Stimulated activated CD8-positive, alpha-beta memory T cell treated with anti-CD3 and anti-CD28 coated beads, Interleukin-7, amount 100 ng/mL, for 24 hours (primary cell): ENCODE measurements around the gene PUS1.
"Not testable (repeated sequence)": the region's sequence is repeated elsewhere in the genome, so short reads cannot be mapped to it uniquely, and the experiment has no call there.

Experiments
- DNase-seq: peaks from one replicate; pipeline ENCODE4 v3.0.0-alpha.2; 2020; ENCODE audit warnings: low read depth

Gene PUS1

GRCh38 chr12:131960590-131961325 lies 31.7 kb downstream of the PUS1 start:
- not testable (repeated sequence) for DNase-seq

- not testable (repeated sequence) for DNase-seq
These were observed 32.3 kb downstream of the PUS1 start for GRCh38 chr12:131961328-131961727.

GRCh38 chr12:131962069-131962468 lies 33.0 kb downstream of the PUS1 start:
- no peak for DNase-seq

- no peak for DNase-seq
These were observed 34.3 kb downstream of the PUS1 start for GRCh38 chr12:131963381-131963780.

DNA sequence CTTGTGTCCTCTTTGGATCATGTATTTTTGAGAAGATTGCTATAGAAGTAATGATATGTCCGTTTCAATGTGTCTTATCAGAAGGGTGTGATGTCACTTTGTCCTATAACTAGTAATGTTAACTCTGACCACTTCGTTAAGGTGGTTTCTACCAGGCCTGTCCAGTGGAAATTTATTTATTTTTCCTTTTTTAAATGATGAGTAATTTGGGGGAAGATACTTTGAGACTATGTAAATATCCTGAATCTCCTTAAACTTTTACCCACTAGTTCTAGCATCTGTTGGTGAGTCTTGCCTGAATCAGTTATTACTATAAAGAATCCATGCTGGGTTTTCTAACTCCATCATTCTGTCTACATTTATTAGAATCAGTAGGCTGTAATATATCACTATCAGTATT lies 36.0 kb downstream of the PUS1 start:
- no peak for DNase-seq

DNA sequence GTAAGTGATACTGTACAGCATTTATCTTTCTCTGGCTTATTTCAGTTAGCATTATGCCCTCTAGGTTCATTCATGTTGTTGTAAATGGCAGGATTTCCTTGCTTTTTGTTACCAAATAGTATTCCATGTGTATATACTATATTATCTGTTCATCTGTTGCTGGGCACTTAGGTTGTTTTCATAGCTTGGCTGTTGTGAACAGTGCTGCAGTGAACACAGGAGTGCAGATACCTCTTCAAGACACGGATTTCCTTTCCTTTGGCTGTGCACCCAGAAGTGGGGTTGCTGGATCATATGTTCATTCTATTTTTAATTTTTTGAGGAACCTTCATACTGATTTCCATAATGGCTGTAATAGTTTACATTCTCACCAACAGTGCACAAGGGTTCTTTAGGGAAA lies 42.1 kb downstream of the PUS1 start:
- no peak for DNase-seq

- no peak for DNase-seq
These were observed 46.2 kb downstream of the PUS1 start for GRCh38 chr12:131975228-131975627.

DNA sequence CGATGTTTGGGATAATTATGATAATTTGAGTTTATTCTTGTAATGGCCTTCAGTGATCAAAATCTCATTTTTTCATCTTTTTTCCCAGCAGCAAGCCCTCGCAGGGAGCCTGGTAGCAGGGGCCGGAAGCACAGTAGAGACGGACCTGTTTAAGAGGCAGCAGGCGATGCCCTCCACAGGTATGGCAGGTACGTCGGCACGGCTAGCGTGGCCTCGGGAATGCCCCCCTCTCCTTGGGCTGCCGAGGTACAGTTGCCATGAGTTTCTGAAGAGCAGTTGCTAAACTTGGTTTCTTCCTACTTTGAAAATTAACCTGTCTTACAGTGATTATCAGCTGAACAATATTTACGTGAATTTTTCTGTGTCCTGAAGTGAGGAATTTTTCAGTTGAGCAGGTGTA lies 50.5 kb downstream of the PUS1 start:
- DNase-seq: no peak

DNA sequence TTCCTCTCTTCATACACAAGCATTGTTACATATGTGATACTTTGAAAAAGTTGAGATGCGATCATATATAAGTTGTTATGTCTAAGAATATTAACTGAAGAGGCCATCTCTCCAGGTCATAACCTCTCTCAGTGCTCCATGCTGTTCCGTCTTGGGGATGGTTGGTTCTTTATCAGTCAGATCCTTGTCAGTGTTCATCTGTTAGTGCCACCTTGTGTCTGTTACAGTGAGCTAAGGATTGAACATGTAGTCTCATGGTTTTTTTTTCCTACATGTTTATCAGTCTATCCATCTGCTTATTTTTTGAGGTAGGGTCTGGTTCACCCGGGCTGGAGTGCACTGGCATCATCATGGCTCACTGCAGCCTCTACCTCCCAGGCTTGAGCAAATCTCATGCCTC lies 51.2 kb downstream of the PUS1 start:
- no peak for DNase-seq

DNA sequence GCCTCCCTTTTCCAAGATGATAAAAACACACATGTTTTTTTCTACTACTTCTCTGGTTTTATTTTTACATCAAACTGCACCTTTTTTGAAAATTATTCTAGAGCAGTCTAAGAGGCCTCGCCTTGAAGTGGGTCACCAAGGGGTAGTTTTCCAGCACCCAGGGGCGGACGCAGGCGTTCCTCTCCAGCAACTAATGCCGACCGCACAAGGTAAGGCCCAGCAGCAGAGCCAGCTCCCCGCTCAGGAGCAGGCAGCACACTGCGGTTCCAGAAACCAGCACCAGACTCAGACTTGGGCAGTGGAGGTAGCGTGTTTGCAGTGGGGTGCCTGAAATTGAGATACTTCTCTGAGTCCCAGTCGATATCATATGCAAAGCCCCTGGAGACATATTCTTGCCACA lies 52.3 kb downstream of the PUS1 start:
- no peak for DNase-seq

DNA sequence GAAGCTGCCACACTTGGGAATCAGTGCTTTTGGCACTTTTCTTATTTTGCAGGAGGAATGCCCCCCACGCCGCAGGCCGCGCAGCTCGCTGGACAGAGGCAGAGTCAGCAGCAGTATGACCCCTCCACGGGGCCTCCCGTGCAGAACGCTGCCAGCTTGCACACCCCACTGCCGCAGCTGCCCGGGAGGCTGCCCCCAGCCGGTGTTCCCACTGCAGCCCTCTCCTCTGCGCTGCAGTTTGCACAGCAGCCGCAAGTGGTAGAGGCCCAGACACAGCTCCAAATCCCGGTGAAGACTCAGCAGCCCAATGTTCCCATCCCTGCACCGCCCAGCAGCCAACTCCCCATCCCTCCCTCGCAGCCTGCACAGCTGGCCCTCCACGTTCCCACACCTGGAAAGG lies 53.0 kb downstream of the PUS1 start:
- DNase-seq: no peak

DNA sequence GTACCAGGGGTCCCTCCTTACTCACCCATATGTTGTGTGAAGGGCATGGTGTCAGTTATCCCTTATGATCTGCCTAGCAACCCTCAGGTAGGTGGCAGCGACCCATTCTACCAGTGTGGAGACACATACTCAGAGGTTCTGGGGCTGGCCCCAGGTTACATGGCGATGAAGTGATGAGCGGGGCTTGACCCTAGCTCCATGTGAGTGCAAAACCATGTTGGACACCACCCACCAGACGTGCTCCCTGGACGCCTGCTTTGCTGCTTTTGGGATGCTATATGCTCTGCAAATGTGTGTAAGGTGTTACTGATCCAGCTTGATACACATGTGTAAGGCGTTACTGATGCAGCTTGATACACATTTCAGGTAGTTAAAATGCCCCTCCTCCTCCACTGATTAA lies 54.0 kb downstream of the PUS1 start:
- no peak for DNase-seq

- no peak for DNase-seq
These were observed 54.5 kb downstream of the PUS1 start for GRCh38 chr12:131983554-131983953.

DNA sequence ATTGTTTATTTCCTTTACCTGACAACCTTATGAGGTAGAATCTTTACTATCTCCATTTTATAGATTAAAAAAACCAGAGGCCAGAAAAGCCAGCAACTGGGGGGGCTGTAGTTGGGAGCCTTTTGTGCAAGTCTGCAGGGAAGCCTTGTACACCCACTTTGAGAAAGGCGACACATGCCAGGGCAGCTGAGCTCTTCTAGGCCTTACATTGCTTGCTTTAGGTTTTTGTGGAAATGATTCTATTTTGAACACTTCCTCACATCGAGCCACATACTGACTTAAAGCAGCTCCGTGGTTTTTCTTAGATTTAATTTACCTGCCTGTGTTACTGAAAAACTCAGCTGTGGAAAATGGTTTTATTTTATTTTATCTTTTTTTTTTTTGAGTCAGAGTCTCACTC lies 55.3 kb downstream of the PUS1 start:
- DNase-seq: no peak

DNA sequence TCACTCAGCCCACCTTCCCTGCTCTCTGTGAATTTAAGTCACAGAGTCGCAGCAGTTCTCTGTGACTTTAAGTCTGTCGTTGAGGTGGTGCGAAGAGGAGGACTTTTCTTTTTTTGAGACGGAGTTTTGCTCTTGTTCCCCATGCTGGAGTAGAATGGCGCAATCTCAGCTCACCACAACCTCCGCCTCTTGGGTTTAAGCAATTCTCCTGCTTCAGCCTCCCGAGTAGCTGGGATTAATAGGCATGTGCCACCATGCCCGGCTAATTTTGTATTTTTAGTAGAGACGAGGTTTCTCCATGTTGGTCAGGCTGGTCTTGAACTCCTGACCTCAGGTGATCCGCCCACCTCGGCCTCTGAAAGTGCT lies 56.4 kb downstream of the PUS1 start:
- DNase-seq: not testable (repeated sequence)

GRCh38 chr12:131986361-131986760 lies 57.3 kb downstream of the PUS1 start:
- DNase-seq: no peak

GRCh38 chr12:131986910-131987309 lies 57.8 kb downstream of the PUS1 start:
- DNase-seq: no peak

- no peak for DNase-seq
These were observed 58.5 kb downstream of the PUS1 start for GRCh38 chr12:131987552-131987951.

- DNase-seq: no peak
These were observed 59.1 kb downstream of the PUS1 start for GRCh38 chr12:131988054-131988796.

GRCh38 chr12:131989021-131989420 lies 59.9 kb downstream of the PUS1 start:
- DNase-seq: no peak

DNA sequence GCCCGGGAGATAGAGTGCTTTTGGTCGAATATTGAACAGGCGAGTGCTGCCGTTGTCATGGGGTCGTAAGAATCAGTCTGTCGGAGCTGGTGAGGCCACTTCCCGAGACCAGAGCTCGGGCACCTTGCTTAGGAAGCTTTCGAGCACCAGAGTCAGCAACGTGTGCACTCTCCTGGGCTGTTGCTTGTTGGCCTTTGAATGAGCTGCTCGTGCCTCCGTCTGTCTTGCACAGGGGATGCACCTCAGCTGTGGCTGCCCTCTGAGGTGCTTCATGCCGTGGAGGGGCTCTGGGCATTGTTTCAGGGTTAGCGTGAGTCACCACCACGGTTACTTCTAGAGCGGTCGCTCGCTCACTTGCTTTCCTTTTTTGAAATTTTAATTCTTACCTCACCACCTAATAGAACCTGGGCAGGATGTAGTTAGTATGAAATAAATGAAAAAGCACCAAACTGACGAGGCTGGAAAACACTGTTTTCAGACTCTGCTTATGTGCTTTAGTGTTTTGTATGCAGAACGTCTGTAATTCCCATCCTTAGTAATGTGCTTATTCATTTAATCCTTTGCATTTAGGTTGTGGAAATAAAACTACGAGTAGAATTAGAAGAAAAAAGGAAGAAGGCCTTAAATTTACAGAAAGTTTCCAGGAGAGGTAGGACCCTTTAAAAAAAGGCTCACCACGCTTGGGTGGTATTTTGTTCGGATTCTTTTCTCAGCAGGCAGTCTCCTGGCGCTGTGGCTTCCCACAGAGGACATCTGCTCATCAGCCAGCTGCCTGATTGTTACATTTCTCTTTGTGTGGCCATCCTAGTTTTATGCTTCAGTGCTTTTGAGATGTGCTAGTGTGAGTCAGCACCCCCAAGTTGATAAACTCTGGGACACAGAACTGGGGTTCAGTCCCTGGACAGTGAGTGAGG lies 61.2 kb downstream of the PUS1 start:
- DNase-seq: no peak

DNA sequence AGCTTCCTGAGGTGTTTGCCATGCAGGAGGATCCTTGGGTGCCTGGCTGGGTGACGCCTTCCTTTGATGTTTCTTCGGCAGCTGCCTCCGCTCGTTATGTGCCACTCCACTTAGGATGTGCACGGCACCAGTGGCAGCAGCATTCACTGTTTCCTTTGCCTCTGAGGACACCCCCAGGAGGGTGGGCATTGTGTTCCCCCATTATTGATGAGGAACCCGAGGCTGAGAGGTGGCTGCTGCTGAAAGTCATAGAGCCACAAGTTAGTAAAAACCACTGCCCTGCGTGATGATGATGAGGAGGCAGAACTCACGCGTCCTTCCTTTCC lies 61.9 kb downstream of the PUS1 start:
- no peak for DNase-seq
